ENCODE results near the gene SLCO4A1.

GRCh38 chr20:62688083-62688482 lies 45.8 kb downstream of the SLCO4A1 start:
- TF ChIP-seq POLR2A (IDR thresholded peaks at IDR 0.05) (no peak), CTCF (IDR thresholded peaks at IDR 0.05) (no peak)

All from vagina (tissue), 2 donors.